ENCODE results near the gene ZFHX3.

ZFHX3 gene

GRCh38 chr16:73060892-73061490, 13.1 kb upstream of the ZFHX3 start:
- no peak overlapping the region for H3K27ac ChIP-seq
- CTCF ChIA-PET: interaction anchor here (0.6 to 0.7 kb wide), 3 partner anchors 9 to 116 kb away, joined by 3 to 8 read pairs (median 3); no protein-coding TSS in a partner anchor
- TF ChIP-seq, protein P1, sequence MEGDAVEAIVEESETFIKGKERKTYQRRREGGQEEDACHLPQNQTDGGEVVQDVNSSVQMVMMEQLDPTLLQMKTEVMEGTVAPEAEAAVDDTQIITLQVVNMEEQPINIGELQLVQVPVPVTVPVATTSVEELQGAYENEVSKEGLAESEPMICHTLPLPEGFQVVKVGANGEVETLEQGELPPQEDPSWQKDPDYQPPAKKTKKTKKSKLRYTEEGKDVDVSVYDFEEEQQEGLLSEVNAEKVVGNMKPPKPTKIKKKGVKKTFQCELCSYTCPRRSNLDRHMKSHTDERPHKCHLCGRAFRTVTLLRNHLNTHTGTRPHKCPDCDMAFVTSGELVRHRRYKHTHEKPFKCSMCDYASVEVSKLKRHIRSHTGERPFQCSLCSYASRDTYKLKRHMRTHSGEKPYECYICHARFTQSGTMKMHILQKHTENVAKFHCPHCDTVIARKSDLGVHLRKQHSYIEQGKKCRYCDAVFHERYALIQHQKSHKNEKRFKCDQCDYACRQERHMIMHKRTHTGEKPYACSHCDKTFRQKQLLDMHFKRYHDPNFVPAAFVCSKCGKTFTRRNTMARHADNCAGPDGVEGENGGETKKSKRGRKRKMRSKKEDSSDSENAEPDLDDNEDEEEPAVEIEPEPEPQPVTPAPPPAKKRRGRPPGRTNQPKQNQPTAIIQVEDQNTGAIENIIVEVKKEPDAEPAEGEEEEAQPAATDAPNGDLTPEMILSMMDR (conservative IDR thresholded peaks at IDR 0.05; ENCODE audit: low read depth): no peak
- DNase-seq (ENCODE audit: low spot score): no peak
- POLR2A ChIA-PET (ENCODE audit: low non-redundant PET): interaction anchor here (0.6 kb wide), 1 partner anchor 286 kb away, joined by 3 read pairs; no protein-coding TSS in a partner anchor

DNA sequence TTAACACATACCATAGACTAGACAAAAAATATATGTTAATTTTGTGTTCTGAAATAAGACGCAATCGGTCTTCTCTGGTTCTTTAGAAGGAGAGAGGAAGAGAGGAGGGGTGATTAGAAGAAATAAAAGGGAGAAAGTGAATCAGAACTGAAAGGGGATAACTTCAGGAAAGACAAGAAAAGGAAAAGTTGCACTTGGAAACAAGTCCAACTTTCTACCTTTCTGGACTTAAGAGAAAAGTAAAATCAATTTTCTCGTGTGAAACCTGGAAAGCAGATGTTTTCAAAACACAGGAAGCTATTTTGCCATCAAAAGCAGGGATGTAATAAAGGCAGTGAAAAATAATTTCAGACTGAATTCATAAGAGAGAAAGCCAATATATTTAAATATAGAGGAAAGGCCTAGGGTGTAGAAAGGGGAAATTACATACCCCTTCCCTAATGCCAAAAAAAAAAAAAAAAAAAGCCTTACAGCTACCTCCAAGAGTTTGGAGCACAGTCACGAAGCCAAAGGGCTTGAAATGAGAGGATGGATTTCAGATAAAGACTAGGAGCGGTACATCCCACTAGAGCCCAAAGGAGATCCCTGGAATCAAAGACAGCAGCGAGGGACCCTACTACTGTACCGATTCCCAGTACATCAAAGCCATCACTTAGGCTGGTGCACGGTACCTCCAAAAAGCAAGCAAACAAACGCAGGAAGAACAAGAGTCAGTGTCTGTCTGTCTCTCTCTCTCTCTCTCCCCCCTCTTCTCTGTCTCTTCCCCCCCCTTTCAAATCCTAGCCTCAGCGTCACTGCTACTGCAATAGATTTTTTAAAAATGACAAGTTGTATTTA, 12.1 kb upstream of the ZFHX3 start:
- no peak overlapping the region for H3K27ac ChIP-seq
- CTCF ChIA-PET: interaction anchor here (0.6 kb wide), 1 partner anchor 27 kb away, joined by 8 read pairs; no protein-coding TSS in a partner anchor

DNA sequence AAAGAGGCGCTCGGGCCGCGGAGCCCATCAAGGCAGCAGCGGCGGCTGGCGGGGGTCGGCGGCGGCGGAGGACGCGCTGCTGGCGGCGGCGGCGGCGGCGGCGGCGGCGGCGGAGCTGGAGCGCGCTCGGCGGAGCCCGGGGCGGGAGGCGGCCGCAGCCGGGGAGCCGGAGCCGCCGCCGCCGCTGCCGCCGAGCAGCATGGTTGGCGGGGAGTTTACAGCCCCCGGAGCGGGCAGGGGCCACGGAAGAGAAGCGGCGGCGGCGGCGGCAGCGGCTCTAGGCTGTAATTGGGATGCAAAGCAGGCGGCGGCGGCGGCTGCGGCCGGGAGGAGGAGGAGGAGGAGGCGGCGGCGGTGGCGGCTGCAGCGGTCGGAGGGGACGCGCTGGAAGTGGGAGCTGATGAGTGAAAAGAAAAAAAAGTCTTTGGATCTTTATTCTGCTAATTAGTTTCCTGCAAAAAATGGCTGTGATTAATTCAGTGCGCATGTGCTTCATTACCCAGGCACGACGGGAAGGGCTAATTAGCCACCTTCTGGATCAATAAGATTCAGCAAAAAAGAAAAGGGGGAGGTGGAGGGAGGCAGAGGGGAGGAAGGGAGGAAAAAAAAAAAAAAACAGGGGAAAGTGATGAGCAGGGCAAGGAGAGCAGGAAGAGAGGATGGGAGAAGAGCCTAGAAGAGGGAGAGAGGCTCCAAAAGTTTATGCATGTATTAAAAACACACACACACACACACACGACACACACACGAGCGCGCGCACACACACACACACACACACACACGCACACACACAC, 10.9 kb upstream of the ZFHX3 start:
- CTCF ChIA-PET: interaction anchor here (0.5 to 1.0 kb wide), 6 partner anchors 35 to 659 kb away, joined by 3 to 4 read pairs (median 3); no protein-coding TSS in a partner anchor
- H3K27ac ChIP-seq: peak overlapping the region; percentile 95
- TF ChIP-seq, protein P1 (conservative IDR thresholded peaks at IDR 0.05; ENCODE audit: low read depth): no peak
- POLR2A ChIA-PET (ENCODE audit: low non-redundant PET): no interaction called here
- no peak for DNase-seq (ENCODE audit: low spot score)

More for the DNA sequence above, 12.1 kb upstream of the ZFHX3 start:
- DNase-seq (ENCODE audit: low spot score): no peak
- TF ChIP-seq, protein P1 (conservative IDR thresholded peaks at IDR 0.05; ENCODE audit: low read depth): no peak
- POLR2A ChIA-PET (ENCODE audit: low non-redundant PET): no interaction called here

DNA sequence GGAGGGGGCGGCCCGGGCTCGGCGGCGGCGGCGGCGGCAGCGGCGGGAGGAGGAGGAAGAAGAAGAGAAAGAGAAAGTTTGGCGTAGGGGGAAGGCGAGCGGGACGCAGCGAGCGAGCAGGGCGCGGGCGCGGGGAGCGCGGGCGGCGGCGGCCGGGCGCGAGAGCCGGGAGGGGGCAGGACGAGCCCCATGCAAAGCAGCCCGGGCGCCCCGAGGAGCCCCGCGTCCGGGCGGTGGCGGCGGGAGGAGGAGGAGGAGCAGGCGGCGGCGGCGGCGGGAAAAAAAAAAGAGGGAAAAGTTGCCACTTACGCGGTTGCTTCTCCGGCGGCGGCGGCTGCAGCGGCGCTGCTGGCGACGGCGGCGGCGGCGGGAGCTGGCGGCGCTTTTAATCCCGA, 10.3 kb upstream of the ZFHX3 start:
- POLR2A ChIA-PET (ENCODE audit: low non-redundant PET): interaction anchor here (0.6 kb wide), 1 partner anchor 201 kb away, joined by 3 read pairs; no protein-coding TSS in a partner anchor
- CTCF ChIA-PET: interaction anchor here (0.5 to 1.0 kb wide), 5 partner anchors 35 to 658 kb away, joined by 3 read pairs; no protein-coding TSS in a partner anchor
- TF ChIP-seq, protein P1 (conservative IDR thresholded peaks at IDR 0.05; ENCODE audit: low read depth): no peak
- DNase-seq (ENCODE audit: low spot score): no peak
- H3K27ac ChIP-seq: peak overlapping the region; percentile 95

DNA sequence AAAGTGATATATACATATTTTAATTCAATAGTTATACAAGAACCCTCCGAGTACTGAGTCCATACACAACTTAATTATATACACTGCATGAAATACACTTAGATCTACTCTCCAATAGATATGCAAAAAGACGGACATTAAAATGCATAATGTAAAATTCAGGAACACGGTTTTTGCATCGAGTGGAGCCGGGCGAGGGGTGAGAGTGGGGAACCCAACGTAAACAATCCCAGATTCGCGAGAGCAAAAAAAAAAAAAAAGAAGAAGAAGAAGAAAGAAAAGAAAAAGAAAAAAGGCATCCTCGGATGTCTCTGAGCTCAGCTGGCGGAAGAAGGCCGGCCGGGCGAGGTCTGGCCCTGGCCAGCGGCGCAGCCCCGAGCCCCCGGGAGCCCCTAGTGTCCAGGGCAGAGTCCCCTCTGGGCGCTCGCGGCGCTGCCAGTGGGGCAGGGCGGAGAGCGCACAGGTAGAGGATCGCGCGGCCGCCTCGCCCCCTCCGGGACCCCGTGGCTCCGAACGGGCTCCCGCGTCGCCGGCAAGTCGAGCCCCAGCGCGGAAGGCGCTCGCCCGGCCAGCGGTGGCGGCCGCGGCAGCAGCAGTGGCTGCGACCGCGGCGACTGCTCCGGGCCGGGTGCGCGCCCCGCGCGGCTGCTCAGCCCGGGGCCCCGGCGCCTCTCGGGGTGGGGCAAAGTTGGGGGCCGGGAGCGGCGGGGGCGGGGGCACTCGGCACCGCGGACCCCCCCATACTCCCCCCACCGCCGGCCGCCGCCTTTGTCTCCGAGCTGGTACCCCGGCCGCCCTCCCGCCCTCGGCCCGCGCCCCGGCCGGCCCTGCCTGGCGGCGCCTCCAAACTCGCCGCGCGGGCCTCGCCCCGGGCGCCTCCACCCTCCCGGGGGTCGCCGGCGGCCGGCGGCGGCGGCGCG, 9.6 kb upstream of the ZFHX3 start:
- POLR2A ChIA-PET (ENCODE audit: low non-redundant PET): interaction anchor here (0.6 kb wide), 1 partner anchor 202 kb away, joined by 3 read pairs; no protein-coding TSS in a partner anchor
- no peak for DNase-seq (ENCODE audit: low spot score)
- peak overlapping the region; percentile 95 for H3K27ac ChIP-seq
- CTCF ChIA-PET: interaction anchor here (0.7 to 2.0 kb wide), 2 partner anchors 84 to 225 kb away, joined by 3 to 16 read pairs; no protein-coding TSS in a partner anchor
- TF ChIP-seq, protein P1 (conservative IDR thresholded peaks at IDR 0.05; ENCODE audit: low read depth): peak; percentile 34

All from RWPE1 (cell line).